Endothelial cell of umbilical vein (primary cell): Measurements from ENCODE around the gene SLC22A23. TPM values are rescaled to one million over a fixed set of nuclear protein-coding genes. Genes with fewer than 3 reads are reported as not detected.

ENCODE experiments used
- BruUV-seq: library from RNA; stranded (reverse); fragments of 400-500 nt; replicated peaks from 2 replicates; lab custom pipeline; 2021; lab: Mats Ljungman, UMichigan
- CTCF ChIA-PET: fragments of 300-600, 350-600 bp; sonication (Branson Sonifier 250); formaldehyde crosslinking; loops from one replicate; lab custom pipeline; 2021; ENCODE audit warnings: antibody characterized with exemption, inconsistent platforms; lab: Charles Lee
- POLR2A ChIA-PET: fragments of 300-600, 350-600 bp; sonication (Branson Sonifier 250); formaldehyde crosslinking; loops from one replicate; lab custom pipeline; 2021; ENCODE audit warnings: antibody characterized with exemption, inconsistent platforms; lab: Charles Lee
- DNase-seq: peaks from one replicate; pipeline ENCODE4 v3.0.0-alpha.2; 2011; ENCODE audit warnings: low read depth, low spot score
- FAIRE-seq: peaks from 2 replicates; lab custom pipeline; 2011; peaks lifted over from hg19 to GRCh38; lab: Jason Lieb, UNC
- H2AFZ ChIP-seq: 2 replicates; pipeline ENCODE4 v1.6.0; 2012; ENCODE audit warnings: low read depth, low read length, control low read depth, inconsistent platforms
- H3K27ac ChIP-seq: 2 replicates; pipeline ENCODE4 v1.5.1; 2011; ENCODE audit warnings: low read depth, mild to moderate bottlenecking, control low read depth, low read length, moderate library complexity; ENCODE audit not compliant: insufficient read depth
- H3K27me3 ChIP-seq, 2 experiments: 2 replicates each; pipeline versions ENCODE4 v1.6.0 to v1.6.1; 2011; ENCODE audit warnings: low read length in 2 of 2, mixed read lengths in 1 of 2; ENCODE audit not compliant: control insufficient read depth in 2 of 2, insufficient read depth in 2 of 2
- H3K36me3 ChIP-seq, 2 experiments: 2 replicates in 1 of 2; 3 replicates in 1 of 2; pipeline ENCODE4 v1.5.1; 2011; ENCODE audit warnings: low read length in 2 of 2, mild to moderate bottlenecking in 1 of 2, moderate library complexity in 1 of 2; ENCODE audit not compliant: control insufficient read depth in 2 of 2, insufficient read depth in 2 of 2; ENCODE audit errors: extremely low read depth in 1 of 2
- H3K4me1 ChIP-seq: 3 replicates; pipeline ENCODE4 v1.5.1; 2011; ENCODE audit warnings: mild to moderate bottlenecking, low read length; ENCODE audit not compliant: control insufficient read depth, insufficient read depth; ENCODE audit errors: extremely low read depth
- H3K4me2 ChIP-seq: 2 replicates; pipeline ENCODE4 v1.6.1; 2011; ENCODE audit warnings: low read length, control low read depth, mixed read lengths; ENCODE audit not compliant: insufficient read depth
- H3K4me3 ChIP-seq, 3 experiments: fragments of 200-600 bp in 1 of 3; sonication (generic), shearing (Covaris generic) in 1 of 3; replicated peaks in 1 of 3; 2 replicates each; pipeline ENCODE4 v1.5.1; 2011 to 2016; ENCODE audit warnings: control low read depth in 3 of 3, low read length in 3 of 3, mild to moderate bottlenecking in 2 of 3, inconsistent platforms in 1 of 3, low read depth in 1 of 3, moderate library complexity in 1 of 3; ENCODE audit not compliant: insufficient read depth in 1 of 3
- H3K79me2 ChIP-seq: 2 replicates; pipeline ENCODE4 v1.6.0; 2012; ENCODE audit warnings: low read length, inconsistent platforms; ENCODE audit not compliant: control insufficient read depth, insufficient read depth
- H3K9ac ChIP-seq: replicated peaks from 2 replicates; pipeline ENCODE3; 2011; ENCODE audit warnings: low read length, control low read depth; ENCODE audit not compliant: insufficient read depth; ENCODE audit errors: extremely low read depth
- H3K9me1 ChIP-seq: replicated peaks from 3 replicates; pipeline ENCODE4 v1.6.0; 2011; ENCODE audit warnings: mild to moderate bottlenecking, low read length; ENCODE audit not compliant: control insufficient read depth, insufficient read depth; ENCODE audit errors: extremely low read depth
- H3K9me3 ChIP-seq: replicated peaks from 2 replicates; pipeline ENCODE4 v1.5.1; 2012; ENCODE audit warnings: low read length, inconsistent platforms; ENCODE audit not compliant: control insufficient read depth, insufficient read depth
- H4K20me1 ChIP-seq: replicated peaks from 2 replicates; pipeline ENCODE3; 2011; ENCODE audit warnings: mild to moderate bottlenecking, low read length; ENCODE audit not compliant: control insufficient read depth, insufficient read depth; ENCODE audit errors: extremely low read depth
- EZH2 ChIP-seq: IDR thresholded peaks from 2 replicates; pipeline ENCODE4 v1.6.1; 2012; ENCODE audit warnings: borderline replicate concordance, low read depth, mild to moderate bottlenecking, moderate library complexity, low read length, inconsistent platforms; ENCODE audit not compliant: severe bottlenecking
- FOS ChIP-seq: IDR thresholded peaks from 2 replicates; pipeline ENCODE4 v1.6.1; 2011; ENCODE audit warnings: mild to moderate bottlenecking, low read length, moderate library complexity, borderline replicate concordance; ENCODE audit not compliant: insufficient read depth
- GATA2 ChIP-seq: IDR thresholded peaks from 2 replicates; pipeline ENCODE4 v1.7.0; 2011; ENCODE audit warnings: low read depth, mild to moderate bottlenecking, moderate library complexity, mixed read lengths, low read length; ENCODE audit not compliant: insufficient read length, insufficient read depth
- MAX ChIP-seq: IDR thresholded peaks from 2 replicates; pipeline ENCODE4 v1.6.1; 2011; ENCODE audit not compliant: insufficient read depth, insufficient read length
- MYC ChIP-seq: IDR thresholded peaks from one replicate; pipeline ENCODE4 v1.6.1; 2011; ENCODE audit warnings: mild to moderate bottlenecking, low read depth, low read length
- POLR2A ChIP-seq: IDR thresholded peaks from 2 replicates; pipeline ENCODE4 v1.6.1; 2012; ENCODE audit warnings: low read depth, mild to moderate bottlenecking, control low read depth, low read length
- POLR2AphosphoS5 ChIP-seq: IDR thresholded peaks from 2 replicates; pipeline ENCODE4 v1.6.1; 2012; ENCODE audit warnings: low read depth, mild to moderate bottlenecking, control low read depth, low read length, moderate library complexity; ENCODE audit not compliant: insufficient read depth
- dilution Hi-C: fragments of 300-500 bp; cut with MboI; formaldehyde crosslinking; loops from one replicate; pipeline ENCODE4 v1.15.0; 2019; ENCODE audit warnings: low sequenced_read_pairs; ENCODE audit not compliant: extremely low pct_ligation_motif_present
- intact Hi-C: fragments of 100-400 bp; cut with micrococcal nuclease; formaldehyde crosslinking; loops from one replicate; pipeline ENCODE4 v1.10.0; 2022
- polyA plus RNA-seq, 4 experiments: library from polyadenylated mRNA; depleted of rRNA in 3 of 4; stranded (reverse) in 3 of 4; unstranded in 1 of 4; fragments of >200 nt; gene quantifications; 2 replicates each; pipeline versions ENCODE4 v1.2.1 to v1.2.3, GENCODE V29; 2011 to 2012; ENCODE audit warnings: missing spikeins in 1 of 4
- total RNA-seq: library from RNA; stranded (reverse); gene quantifications from 2 replicates; pipeline ENCODE4 v1.2.3, GENCODE V29; 2021

SLC22A23 gene
- total and polyA plus RNA-seq, 2 donors (not counting 3 experiments of a cell fraction or from before 2014, with no cell fraction given) = 4.2 to 14.3 TPM

GRCh38 chr6:3237761-3238662 lies 218.8 kb downstream of the SLC22A23 start:
- TF ChIP-seq POLR2A (no peak), FOS (no peak), MYC (no peak), POLR2AphosphoS5 (no peak), EZH2 (no peak), GATA2 (no peak), MAX (no peak)
- no peak overlapping the region for H3K27ac ChIP-seq
- H3K4me2 ChIP-seq = no peak overlapping the region
- no peak overlapping the region for H2AFZ ChIP-seq
- dilution Hi-C loops = no loop called here
- peaks cover 48 to 51% of the 10 kb centered on the region in 2 experiments for H3K27me3 ChIP-seq
- no peak for DNase-seq
- no peaks in the 10 kb centered on the region for H4K20me1 ChIP-seq
- no peaks in the 10 kb centered on the region for H3K4me1 ChIP-seq
- H3K36me3 ChIP-seq = no peaks in the 10 kb centered on the region
- no TSS peak for BruUV-seq
- H3K4me3 ChIP-seq = no peak overlapping the region
- no peaks in the 10 kb centered on the region for H3K9me1 ChIP-seq
- no peaks in the 10 kb centered on the region for H3K9me3 ChIP-seq
- FAIRE-seq = no peak
- ChIA-PET CTCF (interaction anchor here (1.0 to 1.5 kb wide), 3 partner anchors 13 to 112 kb away, joined by 3 to 12 read pairs (median 3); partner anchors contain the start of gene TUBB2A), POLR2A (no interaction called here)
- intact Hi-C loops = no loop called here
- no peaks in the 10 kb centered on the region for H3K79me2 ChIP-seq
- no peak overlapping the region for H3K9ac ChIP-seq
